SIG-M5 treated with dmso at 0.1 percent for 504 hours (cell line): ENCODE results near the gene FCRL5.

Source experiments
- DNase-seq: peaks from one replicate; lab custom pipeline; 2025; ENCODE audit not compliant: unreplicated experiment; lab: John Stamatoyannopoulos, UW

FCRL5 gene

DNA sequence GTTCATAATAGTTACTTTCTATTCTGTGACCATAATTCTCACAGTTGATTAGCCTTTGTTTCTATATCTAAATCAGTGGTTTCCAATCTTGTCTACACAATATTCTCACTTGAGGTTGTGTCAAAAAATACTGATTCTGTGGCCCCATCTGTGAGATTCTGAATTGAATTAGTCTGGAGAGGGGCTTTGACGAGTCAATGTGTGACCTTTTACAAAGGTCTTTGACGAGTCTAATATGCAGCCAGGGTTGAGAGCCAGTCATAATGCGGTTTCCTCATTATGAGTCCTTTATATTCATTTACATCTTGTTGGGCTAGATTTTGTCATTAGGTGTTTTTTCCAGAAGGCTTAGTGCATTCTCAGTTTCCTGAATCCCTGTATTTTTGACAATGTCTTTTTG lies 19.7 kb downstream of the FCRL5 start:
- DNase-seq = no peak

DNA sequence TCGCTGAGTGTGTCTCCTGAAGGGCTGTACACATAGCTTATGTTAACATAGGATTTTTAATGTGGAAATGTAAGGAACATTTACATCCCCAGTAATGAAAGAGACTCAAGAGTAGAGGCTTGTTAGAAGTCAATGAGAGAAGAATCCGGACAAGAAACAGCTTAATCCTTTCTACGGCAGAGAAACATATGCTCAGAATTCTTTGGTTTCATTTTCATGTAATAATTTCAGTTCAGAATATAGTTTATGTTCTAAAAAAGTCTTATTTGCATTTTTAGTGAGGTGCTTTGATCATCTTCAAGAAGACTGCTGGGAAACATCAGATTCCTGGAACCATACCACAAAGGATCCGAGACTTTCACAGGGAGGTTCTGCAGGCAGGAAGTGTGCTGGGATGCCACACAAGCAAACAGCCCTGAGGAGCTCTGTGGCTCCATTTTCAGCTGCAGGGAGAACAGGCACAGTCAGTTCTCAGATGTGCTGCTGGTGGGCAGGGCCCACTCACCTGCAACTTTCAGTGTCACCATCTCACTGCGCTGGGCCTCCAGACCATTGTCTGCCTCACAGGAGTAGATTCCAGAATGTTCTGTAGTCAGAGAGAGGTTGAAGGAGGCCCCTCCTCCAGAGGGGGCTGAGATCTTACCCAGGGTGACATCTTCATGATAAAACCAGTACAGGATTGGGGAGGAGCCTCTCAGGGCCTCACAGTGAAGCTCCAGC lies 28.4 kb downstream of the FCRL5 start:
- DNase-seq = no peak

DNA sequence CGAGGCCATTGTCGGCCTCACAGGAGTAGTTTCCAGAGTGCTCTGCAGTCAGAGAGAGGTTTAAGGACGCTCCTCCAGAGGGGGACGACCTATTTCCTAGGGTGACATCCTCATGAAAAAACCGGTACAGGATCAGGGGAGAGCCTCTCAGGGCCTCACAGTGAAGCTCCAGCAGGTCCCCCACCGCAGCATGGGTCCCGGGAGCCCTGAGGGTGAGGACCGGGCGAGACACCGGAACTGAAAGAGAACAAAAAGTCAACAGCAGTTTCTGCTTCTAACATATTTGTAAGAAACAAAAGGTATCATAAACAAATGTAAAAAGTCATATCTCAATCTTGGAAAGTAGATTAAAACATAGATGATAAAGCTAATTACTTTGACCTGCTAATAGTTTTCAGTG lies 31.3 kb downstream of the FCRL5 start:
- DNase-seq = no peak

DNA sequence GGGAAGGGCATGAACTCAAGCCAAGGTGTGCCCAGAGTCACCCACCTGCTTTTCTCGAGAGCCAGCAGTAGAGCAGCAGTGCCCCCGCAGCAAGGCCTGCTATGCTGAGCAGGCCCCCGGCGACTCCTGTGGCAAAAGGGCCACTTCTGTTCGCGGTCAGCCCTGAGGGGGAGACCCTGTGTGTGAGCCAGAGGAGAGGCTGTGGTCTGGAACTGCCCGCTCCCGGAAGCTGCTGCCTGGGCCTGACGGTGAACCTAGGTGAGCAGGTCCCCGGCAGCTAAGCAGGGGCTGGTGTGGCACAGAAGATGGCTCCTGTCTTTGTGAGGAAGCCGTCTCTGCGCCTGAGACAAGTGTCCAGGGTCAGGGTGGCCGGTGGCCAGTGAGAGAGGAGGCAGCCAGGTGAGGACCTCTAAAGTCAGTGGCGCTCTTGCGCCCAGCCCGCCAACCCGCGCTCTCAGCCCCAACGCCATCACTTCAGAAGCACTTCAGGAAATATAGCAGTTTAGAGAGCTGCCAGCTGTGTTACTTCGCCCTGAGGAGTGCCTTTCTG lies 31.9 kb downstream of the FCRL5 start:
- DNase-seq = no peak

DNA sequence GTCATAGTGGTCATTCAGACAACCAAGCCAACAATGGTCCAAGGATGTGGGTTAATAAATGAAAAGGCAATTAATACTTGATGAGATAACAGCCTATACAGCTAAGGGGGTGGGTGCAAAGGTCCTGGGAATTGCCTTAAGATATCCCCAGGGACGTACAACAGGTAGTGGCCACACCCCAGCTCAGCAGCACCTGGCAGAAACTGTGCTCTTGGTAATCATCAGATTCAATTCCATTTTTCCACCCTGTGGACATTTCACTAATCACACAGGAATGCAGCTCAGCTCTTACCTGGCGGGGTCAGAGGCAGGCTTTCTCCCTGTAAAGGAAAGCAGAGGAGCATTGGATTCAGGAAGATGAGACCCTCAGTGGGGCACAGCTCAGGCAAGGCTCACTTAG lies 32.9 kb downstream of the FCRL5 start:
- no peak for DNase-seq

DNA sequence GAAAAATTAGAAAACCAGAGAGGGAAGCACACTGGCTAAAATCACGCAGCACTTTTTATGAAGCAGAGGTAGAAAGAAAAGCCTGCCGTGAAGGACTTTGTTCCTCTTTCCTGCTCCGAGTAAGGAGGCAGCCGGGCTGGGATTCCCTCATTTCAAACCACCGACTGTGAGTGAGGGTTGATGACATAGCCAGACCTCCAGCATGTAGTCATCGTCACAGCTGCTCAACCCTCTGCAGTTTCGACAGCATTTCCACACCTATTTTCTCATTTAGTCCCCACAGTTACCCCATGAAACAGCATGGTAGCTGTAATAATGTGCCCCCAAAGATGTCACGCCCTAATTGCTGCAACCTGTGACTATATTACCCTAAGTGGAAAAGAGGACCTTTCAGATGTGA lies 35.3 kb downstream of the FCRL5 start:
- peak; percentile 88 for DNase-seq

DNA sequence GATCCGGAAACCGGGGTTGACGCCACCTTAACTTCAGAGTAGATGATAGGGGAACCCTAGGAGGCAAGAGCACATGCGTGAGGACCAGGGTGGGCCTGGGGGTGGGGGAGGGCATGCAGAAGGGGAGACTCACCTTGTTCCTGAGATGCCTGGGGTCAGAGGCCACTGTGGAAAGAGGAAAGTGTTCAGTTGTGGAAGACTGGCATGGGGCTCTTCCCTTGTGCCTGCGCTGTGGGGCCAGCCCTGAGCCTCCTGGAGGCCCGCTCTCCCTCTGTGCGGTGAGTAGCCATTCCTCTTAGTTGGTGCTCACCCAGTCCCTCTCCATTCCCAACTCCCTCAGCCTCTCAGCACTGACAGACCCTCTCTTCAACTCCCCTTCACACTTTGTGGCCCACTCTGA lies 36.6 kb downstream of the FCRL5 start:
- no peak for DNase-seq

DNA sequence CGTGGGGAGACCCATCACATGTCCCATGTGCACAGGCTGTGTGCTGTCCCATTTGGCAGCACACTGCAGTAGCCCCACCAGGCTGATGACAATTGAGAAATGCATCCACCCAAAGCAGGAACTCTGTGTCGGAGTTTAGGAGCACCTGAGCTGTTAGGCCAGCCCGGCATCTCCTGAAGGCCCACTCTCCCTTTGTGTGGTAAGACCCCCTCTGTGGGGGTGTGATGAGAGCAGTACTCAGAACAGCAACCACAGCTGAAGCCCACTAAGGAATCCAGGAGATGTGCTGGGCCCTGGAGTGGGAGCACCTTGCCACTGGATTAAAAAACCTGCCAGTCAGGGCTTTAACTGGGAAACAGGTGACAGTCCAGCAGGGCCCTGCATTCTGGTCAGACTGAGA lies 37.2 kb downstream of the FCRL5 start:
- DNase-seq = no peak

DNA sequence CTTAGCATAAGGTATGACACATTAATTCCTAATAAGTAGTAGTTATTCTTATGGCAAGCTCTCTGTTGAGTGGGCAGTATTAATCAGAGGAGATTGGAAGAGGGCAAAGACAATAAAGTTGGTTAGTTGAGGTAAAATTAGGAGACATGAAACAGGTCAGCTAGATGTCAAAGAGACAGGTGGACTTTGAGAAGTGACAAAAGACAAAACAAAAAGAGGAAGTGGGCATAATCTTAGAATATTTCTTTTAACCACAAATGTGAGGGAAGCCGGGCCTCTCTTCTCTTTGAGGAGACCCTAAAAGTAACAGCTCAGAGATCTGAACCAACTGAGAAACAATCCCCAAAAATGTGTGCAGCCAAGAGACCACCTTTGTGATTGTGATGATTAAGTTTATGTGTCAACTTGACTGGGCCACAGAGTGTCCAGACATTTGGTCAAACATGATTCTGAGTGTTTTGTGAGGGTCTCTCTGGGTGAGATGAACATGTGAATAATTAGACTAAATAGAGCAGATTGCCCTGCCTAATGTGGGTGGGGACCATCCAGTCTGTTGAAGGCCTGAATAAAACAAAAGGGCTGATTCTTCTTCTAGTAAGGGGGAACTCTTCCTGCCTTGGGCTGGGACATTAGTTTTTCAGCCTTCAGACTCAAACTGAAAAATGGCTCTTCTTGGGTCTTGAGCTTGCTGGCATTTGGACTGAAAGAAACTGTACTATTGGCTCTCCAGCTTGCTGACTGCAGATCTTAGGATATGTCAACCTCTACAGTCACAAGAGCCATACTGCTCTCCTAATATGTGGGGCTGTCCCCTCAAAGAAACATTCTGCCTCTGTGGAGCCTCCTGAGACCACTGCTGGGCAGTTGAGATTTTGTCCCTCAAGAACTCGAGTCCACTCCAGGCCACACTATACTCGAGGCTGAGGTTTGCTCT lies 40.0 kb downstream of the FCRL5 start:
- DNase-seq = peak; percentile 49

DNA sequence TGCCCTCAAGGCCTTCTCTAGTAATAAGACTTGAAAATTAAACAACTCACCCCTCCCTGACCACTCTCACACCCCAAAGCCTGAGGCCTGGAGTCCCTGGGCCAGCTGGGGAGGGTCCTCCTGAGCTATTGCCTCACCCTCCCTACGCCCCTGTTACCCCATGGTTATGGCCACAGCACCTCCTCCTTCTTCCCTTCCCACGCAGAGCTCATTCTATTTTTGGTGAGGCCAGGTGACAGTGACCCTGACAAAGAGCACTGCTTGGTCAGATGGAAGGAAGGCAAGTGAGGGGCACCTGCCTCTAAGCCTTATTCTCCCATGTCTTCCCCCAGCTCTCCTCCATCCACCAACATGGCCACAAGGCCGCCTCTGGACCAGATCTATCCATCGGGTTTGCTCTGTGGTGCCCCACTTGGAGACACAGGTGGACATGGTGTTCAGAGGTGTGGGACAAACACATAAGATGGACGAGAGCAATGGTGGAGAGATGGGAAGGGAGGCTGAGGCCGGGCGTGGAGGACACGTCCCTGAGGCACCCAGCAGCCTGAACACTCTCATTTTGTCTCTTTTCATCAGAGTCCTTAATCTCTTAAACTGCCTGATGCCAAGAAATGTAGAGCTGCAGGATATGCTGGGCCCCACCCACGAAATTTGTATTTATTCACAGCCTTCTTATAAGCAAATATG lies 42.6 kb downstream of the FCRL5 start:
- DNase-seq = no peak

DNA sequence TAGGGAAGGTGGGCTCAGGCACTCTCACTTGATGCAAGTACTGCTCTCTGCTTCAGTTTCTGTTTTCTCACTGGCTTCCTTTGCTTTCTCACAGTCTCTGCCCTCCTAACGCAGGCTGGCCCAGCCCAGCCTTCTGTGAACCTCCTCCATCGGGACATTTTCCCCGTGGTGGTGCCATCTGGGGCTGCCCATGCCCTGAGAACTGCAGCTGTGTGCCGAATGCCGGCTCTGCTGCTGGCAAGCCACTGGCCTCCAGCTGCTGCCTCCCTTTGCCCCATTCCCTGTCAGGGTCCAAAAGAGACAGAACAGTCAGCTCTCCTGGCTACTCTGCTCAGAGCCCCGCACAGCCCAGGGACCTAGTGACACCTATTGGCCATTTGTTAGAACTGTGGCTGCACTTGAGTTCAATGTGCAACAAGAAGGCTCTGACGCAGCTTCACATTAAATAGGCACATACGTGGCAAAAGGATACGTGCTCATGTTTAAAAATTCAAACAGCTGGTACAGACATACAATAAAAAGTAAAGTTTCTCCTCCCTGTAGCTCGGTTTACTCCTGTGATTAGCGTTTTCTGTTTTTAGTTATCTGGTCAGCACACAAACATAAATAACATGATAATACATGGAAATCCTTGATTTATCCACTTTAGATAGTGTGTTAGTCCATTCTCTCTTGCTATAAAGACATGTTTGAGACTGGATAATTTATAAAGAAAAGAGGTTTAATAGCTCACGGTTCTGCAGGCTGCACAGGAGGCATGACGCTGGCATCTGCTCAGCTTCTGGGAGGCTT lies 46.6 kb downstream of the FCRL5 start:
- DNase-seq = peak; percentile 67

DNA sequence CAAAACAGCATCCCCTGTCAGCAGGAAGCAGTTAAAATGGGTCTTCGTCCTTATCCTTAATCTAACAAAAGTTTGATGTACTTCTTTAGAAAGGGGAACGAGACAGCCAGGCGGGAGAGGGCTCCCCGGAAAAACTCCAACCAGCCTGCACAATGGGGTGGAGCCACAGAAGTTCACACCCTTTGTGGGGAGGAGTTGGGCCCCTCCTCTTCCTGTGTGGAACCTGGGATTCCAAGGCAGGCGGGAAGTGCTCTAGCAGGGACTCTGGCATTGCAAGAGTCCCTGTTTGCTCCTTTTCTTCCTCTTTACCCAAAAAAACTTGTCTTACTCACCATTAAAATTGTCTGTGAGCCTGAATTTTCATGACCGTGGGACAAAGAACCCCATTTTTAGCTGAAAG lies 47.7 kb downstream of the FCRL5 start:
- DNase-seq = no peak

DNA sequence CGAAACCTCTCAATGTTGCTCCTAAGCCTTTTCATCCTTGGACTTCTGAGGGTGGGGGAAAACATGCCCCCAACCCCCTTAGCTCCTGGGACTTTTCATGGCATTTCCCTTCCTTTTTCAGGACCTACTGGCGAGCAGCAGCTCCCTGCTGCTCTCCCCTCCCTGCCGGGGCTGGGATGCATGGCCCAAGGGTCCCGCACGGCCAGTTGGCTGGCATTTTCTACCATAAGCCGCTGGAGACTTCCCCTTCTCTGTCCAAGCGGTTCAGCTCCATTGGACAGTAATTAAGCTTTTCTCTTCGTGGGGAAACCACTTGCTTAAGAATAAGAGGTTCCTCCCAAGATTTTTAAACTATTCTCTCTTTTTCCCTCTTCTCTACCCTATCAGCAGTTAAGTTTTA lies 52.8 kb downstream of the FCRL5 start:
- DNase-seq = no peak

DNA sequence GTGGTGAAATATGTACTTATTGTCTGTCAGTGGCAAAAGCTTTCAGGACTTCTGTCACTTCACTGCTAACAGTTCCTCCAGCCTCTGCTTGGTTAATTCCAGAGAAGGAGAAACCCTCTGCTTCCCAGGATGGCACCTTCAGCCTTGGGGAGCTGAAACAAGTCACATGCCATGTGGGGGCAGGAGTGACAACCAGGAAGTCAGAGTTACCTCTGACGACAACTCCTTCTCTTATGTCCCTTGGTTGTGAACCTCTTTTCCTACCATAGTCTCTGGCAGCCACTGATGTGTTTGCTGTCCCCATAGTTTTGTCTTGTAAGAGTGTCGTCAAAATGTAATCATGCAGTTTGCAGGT lies 53.6 kb downstream of the FCRL5 start:
- no peak for DNase-seq

DNA sequence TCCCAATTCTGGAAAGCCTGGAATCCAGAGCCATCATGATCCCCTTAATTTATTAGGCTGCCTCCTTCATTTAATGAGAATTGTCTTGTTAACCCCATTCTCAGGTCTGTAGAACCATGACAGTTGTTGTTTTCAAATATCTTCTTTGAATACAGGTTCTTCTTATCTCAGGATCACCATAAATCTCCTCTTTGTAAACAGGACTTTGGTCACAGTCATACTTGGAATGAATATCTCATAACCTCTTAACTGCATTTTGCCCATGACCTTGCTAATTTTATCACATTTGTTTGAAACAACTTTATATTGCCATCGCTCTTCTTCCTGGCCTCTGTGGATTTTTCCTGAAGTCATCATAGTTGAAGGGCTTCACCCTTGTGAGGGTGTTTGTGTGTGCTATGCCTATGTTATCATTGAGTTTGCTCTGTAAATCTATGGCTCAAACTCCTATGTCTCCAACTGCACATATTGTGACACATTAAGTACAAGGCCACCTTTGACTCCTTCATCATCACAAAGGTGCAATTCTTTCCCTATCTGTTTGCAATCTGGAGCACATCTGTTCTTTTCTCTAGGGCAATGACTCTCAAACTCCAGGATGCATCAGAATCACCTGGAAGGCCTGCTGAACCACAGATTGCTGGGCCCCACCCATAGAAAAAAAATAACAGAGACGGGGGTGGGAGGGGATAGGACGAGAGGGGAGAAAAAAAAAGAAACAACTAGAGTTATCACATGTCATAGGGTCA lies 54.2 kb downstream of the FCRL5 start:
- no peak for DNase-seq

DNA sequence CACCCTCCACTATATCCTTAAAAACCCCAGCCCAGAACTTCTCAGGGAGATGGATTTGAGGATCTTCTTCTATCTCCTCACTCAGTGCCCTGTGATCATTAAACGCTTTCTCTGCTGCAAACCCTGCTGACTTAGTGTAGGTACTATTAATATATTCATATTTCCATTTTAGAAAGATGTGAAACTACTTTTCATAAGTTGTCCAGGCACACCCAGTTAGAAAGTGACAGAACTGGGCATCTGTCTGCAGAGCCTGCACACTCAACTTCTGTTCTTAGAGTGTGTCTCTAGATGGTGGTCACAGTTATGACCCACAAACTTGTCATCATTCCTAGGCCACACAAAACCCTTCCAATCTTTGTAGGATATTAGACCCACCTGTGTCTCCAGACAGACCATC lies 55.0 kb downstream of the FCRL5 start:
- DNase-seq = no peak

DNA sequence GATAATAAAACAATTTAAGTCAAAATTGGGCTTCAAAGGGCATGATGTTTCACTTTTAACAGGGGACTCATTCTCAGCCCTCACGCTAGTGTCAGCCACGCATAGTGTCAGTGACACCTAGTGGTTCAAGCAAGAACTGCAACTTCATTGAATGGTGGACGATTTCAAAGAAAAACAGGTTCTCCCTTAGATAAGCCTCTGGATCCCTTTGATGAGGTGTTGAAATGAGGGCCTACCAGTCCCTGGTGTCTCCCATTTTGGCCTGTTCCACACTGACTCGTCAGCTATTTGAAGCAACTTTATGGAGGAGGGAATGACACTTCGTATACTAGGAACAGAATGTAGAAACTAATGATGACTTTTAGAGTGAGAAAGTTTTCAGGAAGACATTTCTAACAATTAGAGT lies 56.2 kb downstream of the FCRL5 start:
- peak; percentile 38 for DNase-seq

DNA sequence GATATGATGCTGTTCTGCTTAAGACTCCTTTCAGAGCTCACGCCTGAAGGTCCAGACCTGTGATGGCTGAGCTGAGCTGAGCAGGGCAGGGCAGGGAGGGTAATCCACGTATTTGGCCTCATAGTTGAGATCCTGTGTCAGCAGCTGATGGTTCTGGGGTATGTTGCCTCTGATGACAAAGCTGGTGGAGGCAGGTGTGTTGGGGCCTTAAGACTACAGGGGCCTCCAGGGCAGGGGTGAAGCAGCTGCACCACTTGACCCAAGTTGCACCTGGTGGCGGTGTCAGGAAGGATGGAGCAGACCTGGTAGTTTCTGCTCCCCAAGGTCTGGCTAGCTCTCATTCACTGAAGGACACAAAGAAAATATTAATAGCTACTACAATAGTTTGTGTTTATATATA lies 57.0 kb downstream of the FCRL5 start:
- no peak for DNase-seq

DNA sequence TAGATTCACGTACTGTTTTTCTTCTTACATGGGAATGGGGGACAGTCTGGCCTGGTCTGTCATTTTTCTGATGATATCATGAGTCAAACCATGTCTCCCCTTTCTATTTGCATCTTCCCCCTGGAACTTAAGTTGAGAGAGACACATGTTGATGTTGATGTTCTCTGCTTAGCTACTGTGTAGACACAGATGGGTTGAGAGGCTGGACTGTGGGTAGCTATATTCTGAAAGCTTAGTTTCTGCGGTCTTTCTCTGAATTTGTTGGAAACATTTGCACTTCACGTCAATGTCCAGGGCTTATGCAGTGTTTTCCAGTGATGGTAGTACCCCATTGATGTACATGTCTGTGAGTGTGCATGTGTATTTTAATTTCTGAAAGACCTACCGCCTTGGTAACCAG lies 58.2 kb downstream of the FCRL5 start:
- no peak for DNase-seq
